Measurements from ENCODE around the gene SLC25A39. TPM values are rescaled to one million over a fixed set of nuclear protein-coding genes. Genes with fewer than 3 reads are reported as not detected.
A peak's percentile ranks its signal among the peaks of the same experiment; 100 is the strongest.

Gene SLC25A39
- total RNA-seq, 3 donors from 2014 or later (not counting 1 experiment from before 2014, with no cell fraction given): 82.4 to 105 (median 97.9) TPM

DNA sequence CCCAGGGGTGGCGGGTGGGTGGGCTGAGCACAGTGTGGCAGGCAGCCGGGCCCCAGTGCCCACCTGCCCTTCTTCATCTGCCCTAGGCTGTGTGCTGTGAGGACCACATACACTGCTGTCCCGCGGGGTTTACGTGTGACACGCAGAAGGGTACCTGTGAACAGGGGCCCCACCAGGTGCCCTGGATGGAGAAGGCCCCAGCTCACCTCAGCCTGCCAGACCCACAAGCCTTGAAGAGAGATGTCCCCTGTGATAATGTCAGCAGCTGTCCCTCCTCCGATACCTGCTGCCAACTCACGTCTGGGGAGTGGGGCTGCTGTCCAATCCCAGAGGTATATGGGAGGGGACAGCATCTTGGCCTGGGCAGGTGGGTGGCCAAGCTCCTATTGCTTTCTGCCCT is 26.8 kb upstream of the SLC25A39 start:
- H3K9me3 Mint-ChIP-seq: no peaks in the 10 kb centered on the region
- 97% methylated on average over 8 of the region's 8 CpGs for WGBS (ENCODE audit: insufficient coverage)

GRCh38 chr17:44350733-44351226 is 26.2 kb upstream of the SLC25A39 start:
- intact Hi-C loops (cut with micrococcal nuclease): no loop called here
- no peak overlapping the region for H3K27ac ChIP-seq (ENCODE audit: low read length)
- Mint-ChIP-seq H3K4me3 (no peak overlapping the region), H3K27ac (no peak overlapping the region), H3K27me3 (ENCODE audit: low read depth in 2 of 2) (no peaks in the 10 kb centered on the region), H3K36me3 (no peaks in the 10 kb centered on the region), H3K9me3 (no peaks in the 10 kb centered on the region), H3K4me1 (peaks cover 5 to 15% of the 10 kb centered on the region in 2 donors)
- WGBS (ENCODE audit: insufficient coverage): 66% methylated on average over 6 of the region's 6 CpGs
- ATAC-seq: peak; percentile 61 to 74 (median 70)
- peak; percentile 74 for TF ChIP-seq CTCF (IDR thresholded peaks at IDR 0.05)
- peak; percentile 58 to 84 for DNase-seq
- H3K36me3 ChIP-seq (ENCODE audit: control insufficient read depth, insufficient read depth, low read length): peaks cover 7% of the 10 kb centered on the region
- H3K9me3 ChIP-seq (ENCODE audit: control insufficient read depth, insufficient read depth, low read length): no peaks in the 10 kb centered on the region
- no peak overlapping the region for H3K4me3 ChIP-seq (ENCODE audit: low read length)
- peaks cover 50% of the 10 kb centered on the region for H3K4me1 ChIP-seq (ENCODE audit: control insufficient read depth, insufficient read depth, low read length)
- no peaks in the 10 kb centered on the region for H3K27me3 ChIP-seq (ENCODE audit: control insufficient read depth, insufficient read depth, low read length)

More for the DNA sequence above, 26.8 kb upstream of the SLC25A39 start:
- Mint-ChIP-seq H3K27me3 (ENCODE audit: low read depth in 2 of 2) (no peaks in the 10 kb centered on the region), H3K27ac (no peak overlapping the region), H3K4me1 (peaks cover 0 to 9% of the 10 kb centered on the region in 2 donors), H3K36me3 (no peaks in the 10 kb centered on the region), H3K4me3 (no peak overlapping the region)
- ATAC-seq: no peak
- intact Hi-C loops (cut with micrococcal nuclease): no loop called here
- Histone ChIP-seq H3K4me3 (ENCODE audit: low read length) (no peak overlapping the region), H3K4me1 (ENCODE audit: control insufficient read depth, insufficient read depth, low read length) (peaks cover 43% of the 10 kb centered on the region), H3K9me3 (ENCODE audit: control insufficient read depth, insufficient read depth, low read length) (no peaks in the 10 kb centered on the region), H3K27ac (ENCODE audit: low read length) (no peak overlapping the region), H3K36me3 (ENCODE audit: control insufficient read depth, insufficient read depth, low read length) (peaks cover 7% of the 10 kb centered on the region), H3K27me3 (ENCODE audit: control insufficient read depth, insufficient read depth, low read length) (no peaks in the 10 kb centered on the region)
- DNase-seq: no peak
- no peak for TF ChIP-seq CTCF (IDR thresholded peaks at IDR 0.05)

DNA sequence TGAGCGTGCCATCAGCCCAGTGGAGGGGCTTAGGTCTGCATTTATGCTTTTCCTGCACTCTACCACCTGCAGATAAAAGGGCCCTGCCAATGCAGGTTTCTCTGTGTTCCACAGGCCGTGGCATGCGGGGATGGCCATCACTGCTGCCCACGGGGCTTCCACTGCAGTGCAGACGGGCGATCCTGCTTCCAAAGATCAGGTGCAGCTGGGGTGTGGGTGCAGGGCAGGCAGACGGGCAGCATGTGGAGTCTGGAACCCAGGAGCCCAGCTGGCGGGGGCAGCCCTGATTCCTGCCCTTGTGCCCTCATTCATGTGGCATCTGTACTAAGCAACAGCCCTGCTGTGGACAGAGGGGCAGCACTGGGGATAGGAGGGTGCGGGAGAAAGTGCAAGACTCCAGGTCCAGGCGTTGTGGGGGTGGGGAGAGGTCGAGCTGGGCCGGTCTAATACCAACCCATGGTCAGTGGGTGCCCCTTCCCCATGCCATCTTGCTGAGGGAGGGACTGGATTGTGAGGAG is 25.0 kb upstream of the SLC25A39 start:
- no peak overlapping the region for H3K27ac Mint-ChIP-seq

More for the DNA sequence above, 25.0 kb upstream of the SLC25A39 start:
- Histone ChIP-seq H3K36me3 (ENCODE audit: control insufficient read depth, insufficient read depth, low read length) (peaks cover 7% of the 10 kb centered on the region), H3K27ac (ENCODE audit: low read length) (no peak overlapping the region), H3K9me3 (ENCODE audit: control insufficient read depth, insufficient read depth, low read length) (no peaks in the 10 kb centered on the region), H3K4me1 (ENCODE audit: control insufficient read depth, insufficient read depth, low read length) (peaks cover 59% of the 10 kb centered on the region), H3K4me3 (ENCODE audit: low read length) (no peak overlapping the region), H3K27me3 (ENCODE audit: control insufficient read depth, insufficient read depth, low read length) (no peaks in the 10 kb centered on the region)
- Mint-ChIP-seq H3K4me1 (peaks cover 16 to 27% of the 10 kb centered on the region in 2 donors), H3K4me3 (no peak overlapping the region), H3K9me3 (no peaks in the 10 kb centered on the region), H3K27me3 (ENCODE audit: low read depth in 2 of 2) (no peaks in the 10 kb centered on the region), H3K36me3 (no peaks in the 10 kb centered on the region)
- DNase-seq (no peak), ATAC-seq (no peak)
- intact Hi-C loops (cut with micrococcal nuclease): loop anchor here (5.0 kb wide), 1 partner anchor 137 kb away; no protein-coding TSS in a partner anchor
- no peak for TF ChIP-seq CTCF (IDR thresholded peaks at IDR 0.05)
- WGBS (ENCODE audit: insufficient coverage): 94% methylated on average over 12 of the region's 12 CpGs

Data from natural killer cell (primary cell).